Nephron progenitor cell (in vitro differentiated cells): Measurements from ENCODE around the gene IRAK2.

Experiments
- DNase-seq: peaks from one replicate; pipeline ENCODE4 v3.0.0; 2021
- H3K27ac Mint-ChIP-seq: 2 replicates; pipeline ENCODE4 v1.8.0; 2021; ENCODE audit warnings: mild to moderate bottlenecking, moderate library complexity, mixed read lengths
- H3K27me3 Mint-ChIP-seq: 2 replicates; pipeline ENCODE4 v1.8.0; 2021; ENCODE audit warnings: mild to moderate bottlenecking, low read depth, mixed read lengths; ENCODE audit not compliant: poor library complexity
- H3K36me3 Mint-ChIP-seq: 2 replicates; pipeline ENCODE4 v1.8.0; 2021; ENCODE audit warnings: low read depth, mixed read lengths
- H3K4me1 Mint-ChIP-seq: 2 replicates; pipeline ENCODE4 v1.8.0; 2021; ENCODE audit warnings: mixed read lengths
- H3K4me3 Mint-ChIP-seq: 2 replicates; pipeline ENCODE4 v1.8.0; 2021; ENCODE audit warnings: mild to moderate bottlenecking, moderate library complexity, mixed read lengths
- H3K9me3 Mint-ChIP-seq: 2 replicates; pipeline ENCODE4 v1.8.0; 2021; ENCODE audit warnings: mild to moderate bottlenecking, moderate library complexity, mixed read lengths
- TF ChIP-seq, protein P1 (sequence below): fragments of 200-600 bp; sonication (generic); IDR thresholded peaks from 2 replicates; pipeline ENCODE4 v1.5.0; 2021; ENCODE audit warnings: antibody characterized with exemption

IRAK2 gene

DNA sequence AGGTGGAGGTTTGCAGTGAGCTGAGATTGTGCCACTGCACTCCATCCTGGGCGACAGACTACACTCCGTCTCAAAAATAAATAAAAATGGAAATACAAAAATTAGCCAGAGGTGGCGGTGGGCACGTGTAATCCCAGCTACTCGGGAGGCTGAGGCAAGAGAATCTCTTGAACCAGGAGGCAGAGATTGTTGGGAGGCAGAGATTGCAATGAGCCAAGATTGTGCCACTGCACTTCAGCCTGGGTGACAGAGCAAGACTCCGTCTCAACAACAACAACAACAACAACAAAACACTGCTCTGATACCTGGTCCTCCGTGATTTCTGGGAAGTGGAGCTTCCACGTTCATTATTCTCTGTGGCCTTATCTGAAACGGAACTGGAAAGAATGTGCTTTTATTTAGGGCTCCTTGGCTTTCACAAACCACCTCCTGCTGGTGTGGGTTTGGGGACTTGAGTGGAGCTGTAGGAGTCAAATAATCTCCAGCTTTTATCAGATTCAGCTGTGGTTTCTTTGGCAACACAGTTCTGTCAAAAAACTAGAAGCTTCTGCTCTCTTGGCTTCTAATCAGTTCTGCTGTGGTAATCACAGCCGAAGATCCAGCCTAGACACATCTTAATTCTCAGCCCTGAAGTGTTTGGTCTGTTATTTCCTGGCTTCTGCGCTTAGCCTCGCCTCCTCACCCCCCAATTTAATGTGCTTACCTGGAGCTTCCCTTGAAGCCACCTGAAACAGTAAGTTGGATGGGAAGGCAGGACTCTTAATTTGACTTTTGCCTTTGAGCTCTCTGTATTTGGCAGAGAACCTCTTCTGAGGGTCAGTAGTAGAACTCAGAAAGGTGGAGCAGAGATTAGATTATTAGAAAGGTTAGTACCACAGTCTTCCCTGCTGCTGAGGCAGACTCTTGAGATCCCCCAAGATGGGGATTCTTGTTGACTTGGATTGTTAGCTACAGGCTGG, 21.4 kb downstream of the IRAK2 start:
- TF ChIP-seq, protein P1, sequence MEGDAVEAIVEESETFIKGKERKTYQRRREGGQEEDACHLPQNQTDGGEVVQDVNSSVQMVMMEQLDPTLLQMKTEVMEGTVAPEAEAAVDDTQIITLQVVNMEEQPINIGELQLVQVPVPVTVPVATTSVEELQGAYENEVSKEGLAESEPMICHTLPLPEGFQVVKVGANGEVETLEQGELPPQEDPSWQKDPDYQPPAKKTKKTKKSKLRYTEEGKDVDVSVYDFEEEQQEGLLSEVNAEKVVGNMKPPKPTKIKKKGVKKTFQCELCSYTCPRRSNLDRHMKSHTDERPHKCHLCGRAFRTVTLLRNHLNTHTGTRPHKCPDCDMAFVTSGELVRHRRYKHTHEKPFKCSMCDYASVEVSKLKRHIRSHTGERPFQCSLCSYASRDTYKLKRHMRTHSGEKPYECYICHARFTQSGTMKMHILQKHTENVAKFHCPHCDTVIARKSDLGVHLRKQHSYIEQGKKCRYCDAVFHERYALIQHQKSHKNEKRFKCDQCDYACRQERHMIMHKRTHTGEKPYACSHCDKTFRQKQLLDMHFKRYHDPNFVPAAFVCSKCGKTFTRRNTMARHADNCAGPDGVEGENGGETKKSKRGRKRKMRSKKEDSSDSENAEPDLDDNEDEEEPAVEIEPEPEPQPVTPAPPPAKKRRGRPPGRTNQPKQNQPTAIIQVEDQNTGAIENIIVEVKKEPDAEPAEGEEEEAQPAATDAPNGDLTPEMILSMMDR, result no peak
- no peaks in the 10 kb centered on the region for H3K36me3 Mint-ChIP-seq
- no peak for DNase-seq
- peaks cover 42% of the 10 kb centered on the region for H3K4me1 Mint-ChIP-seq
- H3K27me3 Mint-ChIP-seq, result no peaks in the 10 kb centered on the region
- H3K4me3 Mint-ChIP-seq, result no peak overlapping the region
- H3K27ac Mint-ChIP-seq, result peak overlapping the region; percentile 39
- H3K9me3 Mint-ChIP-seq, result no peaks in the 10 kb centered on the region

DNA sequence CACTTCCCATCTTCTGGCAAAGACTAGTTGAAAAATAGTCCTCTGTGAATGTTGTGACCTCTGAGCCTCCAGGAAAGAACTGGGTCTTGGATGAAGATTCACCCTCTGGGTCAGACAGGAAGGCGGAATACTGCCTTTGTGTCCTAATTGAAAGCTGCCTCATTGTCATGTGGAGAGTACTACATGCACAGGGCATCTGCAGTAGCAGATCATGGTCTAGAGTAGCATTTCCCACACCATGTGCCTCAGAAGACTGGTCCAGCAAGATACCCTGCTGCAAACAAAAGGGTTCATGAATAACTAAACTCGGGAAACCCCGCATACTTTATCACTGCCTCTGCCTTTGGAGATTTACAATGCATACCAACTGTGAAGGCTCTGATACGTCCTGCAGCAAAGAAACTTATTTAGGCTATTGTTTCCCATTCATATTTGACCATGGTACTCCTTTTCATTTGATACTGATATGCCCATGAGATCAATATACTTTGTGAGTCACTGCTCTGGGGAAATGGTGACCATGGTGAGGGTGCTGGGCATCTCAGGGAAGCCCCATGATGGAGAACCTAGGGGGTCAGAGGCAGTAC, 22.7 kb downstream of the IRAK2 start:
- Mint-ChIP-seq H3K27me3 (no peaks in the 10 kb centered on the region), H3K27ac (peak overlapping the region; percentile 62), H3K4me3 (no peak overlapping the region), H3K9me3 (no peaks in the 10 kb centered on the region), H3K4me1 (peaks cover 46% of the 10 kb centered on the region), H3K36me3 (no peaks in the 10 kb centered on the region)
- TF ChIP-seq, protein P1, result no peak
- DNase-seq, result no peak

DNA sequence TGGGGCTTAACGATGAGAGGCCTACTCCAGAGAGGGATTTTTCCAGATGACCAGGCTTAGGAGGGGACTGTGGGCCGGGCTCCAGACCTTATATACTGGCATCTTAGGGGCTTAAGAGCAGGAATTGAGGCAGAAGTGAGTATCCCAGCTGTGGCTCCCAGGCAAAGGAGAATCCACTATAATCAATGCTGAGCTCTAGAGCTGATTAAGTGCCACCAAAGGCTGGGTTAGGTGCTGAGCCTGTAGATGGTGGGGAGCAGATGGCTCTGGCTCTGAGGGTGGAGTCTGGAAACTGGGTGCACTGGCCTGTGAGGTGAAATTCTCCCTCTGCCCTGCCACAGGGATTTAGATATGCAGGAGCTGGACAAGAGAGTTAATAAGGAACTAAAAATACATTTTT, 23.2 kb downstream of the IRAK2 start:
- DNase-seq, result no peak
- H3K27me3 Mint-ChIP-seq, result no peaks in the 10 kb centered on the region
- H3K36me3 Mint-ChIP-seq, result no peaks in the 10 kb centered on the region
- TF ChIP-seq, protein P1, result no peak
- H3K4me3 Mint-ChIP-seq, result no peak overlapping the region
- H3K9me3 Mint-ChIP-seq, result no peaks in the 10 kb centered on the region
- peak overlapping the region; percentile 48 for H3K27ac Mint-ChIP-seq
- H3K4me1 Mint-ChIP-seq, result peaks cover 52% of the 10 kb centered on the region

DNA sequence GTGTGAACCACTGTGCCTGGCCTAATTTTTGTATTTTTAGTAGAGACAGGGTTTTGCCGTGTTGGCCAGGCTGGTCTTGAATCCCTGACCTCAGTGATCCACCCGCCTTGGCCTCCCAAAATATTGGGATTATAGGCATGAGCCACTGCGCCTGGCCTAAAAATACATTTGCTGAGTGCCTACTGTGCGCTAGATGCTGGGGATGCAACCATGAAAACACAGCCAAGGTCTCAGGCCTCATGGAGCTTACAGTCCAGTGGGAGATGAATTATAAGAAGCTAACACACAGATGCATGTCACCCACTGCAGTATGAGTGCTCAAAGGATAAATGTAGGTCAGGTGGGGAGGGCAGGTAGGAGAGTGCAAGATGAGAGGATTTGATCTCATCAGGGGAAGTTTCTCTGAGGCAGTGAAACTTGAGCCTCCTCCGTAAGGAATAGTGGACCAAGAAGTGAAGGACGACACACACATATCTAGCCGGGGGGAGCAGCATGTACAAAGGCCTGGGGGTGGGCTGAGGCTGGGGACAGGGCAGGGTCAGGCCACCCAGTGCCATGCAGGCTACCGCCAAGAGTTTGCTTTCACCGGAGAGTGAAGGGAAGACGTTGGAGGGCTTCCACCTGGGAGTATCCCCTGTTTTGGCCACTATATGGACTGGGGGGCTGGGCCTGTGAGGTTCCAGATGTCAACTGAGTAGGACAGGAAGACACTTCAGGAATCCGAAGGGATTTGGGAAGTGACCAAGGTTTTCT, 24.3 kb downstream of the IRAK2 start:
- TF ChIP-seq, protein P1, result no peak
- no peak overlapping the region for H3K27ac Mint-ChIP-seq
- no peaks in the 10 kb centered on the region for H3K9me3 Mint-ChIP-seq
- DNase-seq, result no peak
- no peaks in the 10 kb centered on the region for H3K27me3 Mint-ChIP-seq
- no peak overlapping the region for H3K4me3 Mint-ChIP-seq
- no peaks in the 10 kb centered on the region for H3K36me3 Mint-ChIP-seq
- peaks cover 60% of the 10 kb centered on the region for H3K4me1 Mint-ChIP-seq

DNA sequence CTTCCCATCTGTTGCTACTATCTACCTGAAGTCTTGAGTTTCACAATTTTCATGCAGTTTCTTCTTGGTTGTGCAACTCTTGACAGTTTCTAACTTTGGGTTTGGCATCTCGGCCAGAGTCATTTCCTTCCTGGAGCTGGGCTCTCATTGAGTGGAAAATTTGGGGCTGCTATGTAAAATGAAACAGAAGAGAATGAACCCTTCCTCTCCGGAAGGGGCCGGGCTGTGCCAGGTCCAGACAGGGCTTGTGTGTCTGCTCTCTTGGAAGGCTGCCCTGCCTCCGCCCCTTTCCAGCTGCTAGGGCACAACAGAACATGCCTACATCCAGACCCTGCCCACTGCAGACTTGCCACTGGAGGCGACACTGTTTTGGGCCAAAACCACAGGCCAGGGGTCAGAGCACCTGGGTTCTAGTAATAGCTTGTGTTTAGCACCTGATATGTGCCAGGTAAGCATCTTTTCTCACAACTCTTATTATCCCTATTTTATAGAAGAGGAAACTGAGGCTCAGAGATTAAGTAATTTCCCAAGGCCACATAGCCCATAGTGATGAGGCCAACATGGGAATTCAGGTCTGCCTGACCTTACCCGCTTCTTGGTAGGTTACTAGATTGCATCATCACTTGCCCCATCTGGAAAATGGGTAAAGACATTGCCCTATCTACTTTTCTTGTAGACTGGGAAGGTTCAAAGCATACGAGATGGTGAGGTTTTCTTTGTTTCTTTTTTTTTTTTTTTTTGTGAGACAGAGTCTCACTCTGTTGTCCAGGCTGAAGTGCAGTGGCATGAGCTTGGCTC, 25.0 kb downstream of the IRAK2 start:
- no peaks in the 10 kb centered on the region for H3K9me3 Mint-ChIP-seq
- TF ChIP-seq, protein P1, result no peak
- H3K4me3 Mint-ChIP-seq, result no peak overlapping the region
- DNase-seq, result no peak
- no peaks in the 10 kb centered on the region for H3K27me3 Mint-ChIP-seq
- H3K36me3 Mint-ChIP-seq, result no peaks in the 10 kb centered on the region
- H3K4me1 Mint-ChIP-seq, result peaks cover 61% of the 10 kb centered on the region
- no peak overlapping the region for H3K27ac Mint-ChIP-seq
